Nephron (organoid): ENCODE data around the gene XCL1.

Source experiments
- H3K27ac Mint-ChIP-seq, 3 experiments: 2 replicates each; pipeline ENCODE4 v1.8.0; 2020; ENCODE audit warnings: mixed read lengths in 3 of 3, mild to moderate bottlenecking in 2 of 3, moderate library complexity in 1 of 3
- H3K27me3 Mint-ChIP-seq: 2 replicates; pipeline ENCODE4 v1.8.0; 2021; ENCODE audit warnings: low read depth, mild to moderate bottlenecking, moderate library complexity, mixed read lengths
- H3K36me3 Mint-ChIP-seq: 2 replicates; pipeline ENCODE4 v1.8.0; 2020; ENCODE audit warnings: low read depth, mixed read lengths
- H3K4me1 Mint-ChIP-seq: 2 replicates; pipeline ENCODE4 v1.8.0; 2020; ENCODE audit warnings: mixed read lengths
- H3K4me3 Mint-ChIP-seq, 3 experiments: 2 replicates each; pipeline ENCODE4 v1.8.0; 2020; ENCODE audit warnings: mild to moderate bottlenecking in 3 of 3, mixed read lengths in 3 of 3, moderate library complexity in 2 of 3
- H3K9me3 Mint-ChIP-seq: 2 replicates; pipeline ENCODE4 v1.8.0; 2020; ENCODE audit warnings: mixed read lengths
- TF ChIP-seq, protein P1 (sequence below), 3 experiments: fragments of 200-600 bp; sonication (generic); IDR thresholded peaks; one replicate each; pipeline ENCODE4 v1.5.0; 2021; ENCODE audit warnings: antibody characterized with exemption in 3 of 3; ENCODE audit not compliant: unreplicated experiment in 3 of 3

Gene XCL1

DNA sequence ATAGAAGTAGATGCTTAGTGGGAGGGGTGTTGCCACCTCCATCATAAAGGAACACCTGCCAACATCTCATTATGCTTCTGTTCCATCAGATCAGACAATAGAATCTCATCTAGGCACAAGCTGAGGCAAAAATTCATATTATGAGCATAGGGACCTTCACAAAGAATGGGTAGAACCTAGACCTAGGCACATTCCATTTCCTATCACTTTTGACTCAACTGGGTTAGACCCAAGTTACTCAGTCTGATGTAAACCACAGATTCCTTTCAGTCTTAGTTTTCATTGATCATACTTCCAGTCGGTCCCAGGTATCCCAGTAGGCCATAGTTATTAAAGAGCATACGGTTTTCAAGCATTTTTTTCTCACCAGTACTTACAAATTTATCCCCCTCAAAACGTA lies 21.7 kb downstream of the XCL1 start:
- Mint-ChIP-seq H3K4me1 (no peaks in the 10 kb centered on the region), H3K4me3 (no peak overlapping the region), H3K27me3 (peaks cover 13% of the 10 kb centered on the region), H3K36me3 (no peaks in the 10 kb centered on the region), H3K9me3 (peaks cover 4% of the 10 kb centered on the region), H3K27ac (no peak overlapping the region)
- TF ChIP-seq, protein P1, sequence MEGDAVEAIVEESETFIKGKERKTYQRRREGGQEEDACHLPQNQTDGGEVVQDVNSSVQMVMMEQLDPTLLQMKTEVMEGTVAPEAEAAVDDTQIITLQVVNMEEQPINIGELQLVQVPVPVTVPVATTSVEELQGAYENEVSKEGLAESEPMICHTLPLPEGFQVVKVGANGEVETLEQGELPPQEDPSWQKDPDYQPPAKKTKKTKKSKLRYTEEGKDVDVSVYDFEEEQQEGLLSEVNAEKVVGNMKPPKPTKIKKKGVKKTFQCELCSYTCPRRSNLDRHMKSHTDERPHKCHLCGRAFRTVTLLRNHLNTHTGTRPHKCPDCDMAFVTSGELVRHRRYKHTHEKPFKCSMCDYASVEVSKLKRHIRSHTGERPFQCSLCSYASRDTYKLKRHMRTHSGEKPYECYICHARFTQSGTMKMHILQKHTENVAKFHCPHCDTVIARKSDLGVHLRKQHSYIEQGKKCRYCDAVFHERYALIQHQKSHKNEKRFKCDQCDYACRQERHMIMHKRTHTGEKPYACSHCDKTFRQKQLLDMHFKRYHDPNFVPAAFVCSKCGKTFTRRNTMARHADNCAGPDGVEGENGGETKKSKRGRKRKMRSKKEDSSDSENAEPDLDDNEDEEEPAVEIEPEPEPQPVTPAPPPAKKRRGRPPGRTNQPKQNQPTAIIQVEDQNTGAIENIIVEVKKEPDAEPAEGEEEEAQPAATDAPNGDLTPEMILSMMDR (IDR thresholded peaks at IDR 0.05; ENCODE audit: unreplicated experiment in 3 of 3): no peak

DNA sequence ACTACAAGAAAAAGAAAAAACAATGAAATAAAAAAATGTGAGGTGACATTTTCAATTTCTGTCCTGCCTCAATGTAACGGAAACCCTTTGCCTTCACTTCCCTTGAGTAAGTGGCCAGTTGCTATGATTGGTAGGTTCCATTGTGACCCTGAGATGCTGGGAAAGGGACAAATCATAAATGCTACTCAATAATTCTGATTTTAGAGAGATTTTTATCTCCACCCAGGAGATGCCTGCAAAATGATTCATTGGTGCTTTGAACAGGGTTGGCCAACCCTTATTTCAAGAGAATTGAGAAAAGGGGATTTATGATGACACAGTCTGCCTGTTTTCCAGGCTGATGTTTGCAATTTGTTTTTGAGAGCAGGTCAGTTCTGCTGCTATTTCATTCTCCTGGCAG lies 22.5 kb downstream of the XCL1 start:
- H3K4me3 Mint-ChIP-seq: no peak overlapping the region
- peaks cover 18% of the 10 kb centered on the region for H3K27me3 Mint-ChIP-seq
- H3K36me3 Mint-ChIP-seq: no peaks in the 10 kb centered on the region
- H3K4me1 Mint-ChIP-seq: no peaks in the 10 kb centered on the region
- TF ChIP-seq, protein P1 (IDR thresholded peaks at IDR 0.05; ENCODE audit: unreplicated experiment in 3 of 3): no peak
- H3K27ac Mint-ChIP-seq: no peak overlapping the region
- H3K9me3 Mint-ChIP-seq: peaks cover 4% of the 10 kb centered on the region

DNA sequence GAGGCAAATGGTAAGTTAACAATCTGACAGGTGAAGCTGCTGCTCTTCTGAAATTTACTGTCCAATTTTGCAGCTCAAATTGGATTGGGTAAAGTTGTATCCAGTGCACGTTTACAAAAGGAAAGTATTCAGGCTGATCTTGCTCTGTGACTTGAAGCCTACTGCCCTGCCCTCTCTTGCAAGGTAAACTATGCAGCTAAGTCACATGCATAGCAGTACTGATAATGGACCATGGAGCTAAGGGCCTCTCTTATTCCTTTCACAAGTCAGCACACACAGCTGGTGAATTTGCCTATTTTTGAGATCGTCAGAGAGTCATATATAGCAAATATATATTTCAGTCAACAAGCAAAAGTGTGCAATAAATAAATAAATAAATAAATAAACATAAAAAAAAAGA lies 23.2 kb downstream of the XCL1 start:
- H3K4me1 Mint-ChIP-seq: no peaks in the 10 kb centered on the region
- H3K36me3 Mint-ChIP-seq: no peaks in the 10 kb centered on the region
- peaks cover 4% of the 10 kb centered on the region for H3K9me3 Mint-ChIP-seq
- TF ChIP-seq, protein P1 (IDR thresholded peaks at IDR 0.05; ENCODE audit: unreplicated experiment in 3 of 3): no peak
- H3K27ac Mint-ChIP-seq: no peak overlapping the region
- H3K4me3 Mint-ChIP-seq: no peak overlapping the region
- H3K27me3 Mint-ChIP-seq: peaks cover 19% of the 10 kb centered on the region

DNA sequence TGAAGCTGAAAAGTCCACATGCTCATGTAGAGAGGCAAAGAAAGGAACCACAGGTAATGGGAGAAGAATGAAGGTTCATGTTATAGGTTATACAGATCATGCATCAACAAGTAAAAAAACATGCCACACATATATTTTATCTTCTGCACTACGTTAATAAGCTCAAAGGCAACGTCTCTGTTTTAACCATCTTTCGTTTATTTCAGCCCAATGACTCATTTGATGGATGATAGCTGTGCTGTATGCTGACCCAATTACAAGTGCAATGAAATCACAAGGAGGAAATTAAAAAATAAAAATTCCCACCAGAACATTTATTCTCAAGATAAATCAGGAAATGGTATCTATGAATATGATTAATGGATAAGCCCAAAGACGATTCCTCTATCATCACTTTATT lies 24.6 kb downstream of the XCL1 start:
- TF ChIP-seq, protein P1 (IDR thresholded peaks at IDR 0.05; ENCODE audit: unreplicated experiment in 3 of 3): no peak
- H3K36me3 Mint-ChIP-seq: no peaks in the 10 kb centered on the region
- no peak overlapping the region for H3K4me3 Mint-ChIP-seq
- H3K27ac Mint-ChIP-seq: no peak overlapping the region
- H3K9me3 Mint-ChIP-seq: peaks cover 4% of the 10 kb centered on the region
- H3K27me3 Mint-ChIP-seq: peaks cover 19% of the 10 kb centered on the region
- H3K4me1 Mint-ChIP-seq: no peaks in the 10 kb centered on the region

DNA sequence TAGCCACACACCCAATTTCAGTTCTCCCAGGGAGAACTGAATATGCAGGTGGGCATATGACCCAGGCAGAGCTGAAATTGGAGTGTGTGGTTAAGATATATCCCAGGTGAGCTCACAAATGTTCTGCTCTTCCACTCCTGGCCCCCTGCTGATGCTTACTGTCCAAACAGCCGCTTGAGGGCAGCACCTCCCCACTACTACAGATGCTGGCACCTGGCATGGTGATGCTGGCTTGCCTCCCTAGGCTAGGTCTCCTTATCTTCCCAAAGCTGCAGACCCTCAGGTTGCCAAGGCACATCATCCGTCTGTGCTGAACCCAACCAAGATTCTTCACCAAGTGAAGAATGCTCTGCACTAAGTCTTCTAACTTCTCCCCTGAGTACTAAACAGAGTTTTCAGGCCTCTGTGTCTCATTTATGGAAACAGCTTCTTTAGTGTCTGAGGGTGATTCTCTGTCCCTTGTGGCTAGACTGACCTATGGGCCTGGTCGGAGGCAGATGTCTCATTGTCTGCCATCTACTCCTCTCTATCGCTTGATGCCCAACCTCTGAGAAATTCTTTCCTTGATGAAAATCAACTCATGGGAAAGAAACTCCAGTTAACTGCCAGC lies 27.2 kb downstream of the XCL1 start:
- TF ChIP-seq, protein P1 (IDR thresholded peaks at IDR 0.05; ENCODE audit: unreplicated experiment in 3 of 3): peak; percentile 83 to 89 (median 87)
- Mint-ChIP-seq H3K27ac (no peak overlapping the region), H3K4me1 (peaks cover 1% of the 10 kb centered on the region), H3K9me3 (no peaks in the 10 kb centered on the region), H3K36me3 (no peaks in the 10 kb centered on the region), H3K4me3 (no peak overlapping the region), H3K27me3 (peaks cover 18% of the 10 kb centered on the region)

DNA sequence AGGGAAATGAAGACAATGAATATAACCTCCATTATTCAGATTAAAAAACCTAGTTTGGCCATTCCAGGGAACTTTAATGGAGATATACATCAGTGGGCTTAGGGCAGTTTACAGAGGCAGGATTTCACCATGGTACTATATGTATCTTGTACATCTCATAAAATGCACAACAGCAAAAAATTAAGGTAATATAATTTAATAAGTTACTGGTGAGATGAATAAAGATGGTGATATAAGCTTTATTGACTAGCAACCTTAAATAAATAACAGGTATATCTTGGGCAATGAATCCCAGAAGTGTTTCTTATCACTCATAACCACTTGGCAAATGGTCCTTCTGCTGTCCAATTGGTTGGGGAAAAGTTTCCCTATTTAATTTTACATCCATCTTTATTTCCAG lies 29.0 kb downstream of the XCL1 start:
- no peak overlapping the region for H3K4me3 Mint-ChIP-seq
- H3K27ac Mint-ChIP-seq: no peak overlapping the region
- TF ChIP-seq, protein P1 (IDR thresholded peaks at IDR 0.05; ENCODE audit: unreplicated experiment in 3 of 3): no peak
- H3K27me3 Mint-ChIP-seq: peaks cover 24% of the 10 kb centered on the region
- no peaks in the 10 kb centered on the region for H3K36me3 Mint-ChIP-seq
- no peaks in the 10 kb centered on the region for H3K9me3 Mint-ChIP-seq
- peaks cover 16% of the 10 kb centered on the region for H3K4me1 Mint-ChIP-seq
